Natural killer cell (primary cell): Measurements from ENCODE around the gene MCTP1. TPM values are rescaled to one million over a fixed set of nuclear protein-coding genes. Genes with fewer than 3 reads are reported as not detected.

Source experiments
- ATAC-seq, 3 donors: fragments of 150-1000 bp in 2 of 3; fragments of 200-7000 bp in 1 of 3; cut with Tn5 transposase; 1 replicate in 1 of 3; 2 replicates in 2 of 3; pipeline ENCODE4 v1.10.0; 2021; ENCODE audit warnings: mild to moderate bottlenecking in 2 of 3, moderate library complexity in 2 of 3
- DNase-seq, 2 donors: peaks; one replicate each; pipeline versions ENCODE4 v3.0.0 to v3.0.0-alpha.2; 2013 to 2021; ENCODE audit warnings: mixed read lengths in 1 of 2
- H3K27ac ChIP-seq: one replicate; pipeline ENCODE4 v1.5.1; 2013; ENCODE audit warnings: mild to moderate bottlenecking, low read length
- H3K27me3 ChIP-seq: one replicate; pipeline ENCODE4 v1.6.1; 2013; ENCODE audit warnings: low read length; ENCODE audit not compliant: control insufficient read depth, insufficient read depth
- H3K36me3 ChIP-seq: one replicate; pipeline ENCODE4 v1.6.1; 2013; ENCODE audit warnings: low read length; ENCODE audit not compliant: control insufficient read depth, insufficient read depth
- H3K4me1 ChIP-seq: one replicate; pipeline ENCODE4 v1.6.1; 2013; ENCODE audit warnings: low read length; ENCODE audit not compliant: control insufficient read depth, insufficient read depth
- H3K4me3 ChIP-seq: one replicate; pipeline ENCODE4 v1.5.1; 2013; ENCODE audit warnings: low read length
- H3K9me3 ChIP-seq: one replicate; pipeline ENCODE4 v1.6.1; 2013; ENCODE audit warnings: low read length; ENCODE audit not compliant: control insufficient read depth, insufficient read depth
- H3K27ac Mint-ChIP-seq, 2 donors: one replicate each; pipeline ENCODE4 v1.8.0; 2022; ENCODE audit warnings: mild to moderate bottlenecking in 2 of 2, mixed read lengths in 2 of 2, moderate library complexity in 1 of 2
- H3K27me3 Mint-ChIP-seq, 2 donors: one replicate each; pipeline ENCODE4 v1.8.0; 2022; ENCODE audit warnings: low read depth in 2 of 2, mixed read lengths in 2 of 2
- H3K36me3 Mint-ChIP-seq: one replicate; pipeline ENCODE4 v1.8.0; 2022; ENCODE audit warnings: mixed read lengths
- H3K4me1 Mint-ChIP-seq, 2 donors: one replicate each; pipeline ENCODE4 v1.8.0; 2022; ENCODE audit warnings: mixed read lengths in 2 of 2
- H3K4me3 Mint-ChIP-seq: one replicate; pipeline ENCODE4 v1.8.0; 2022; ENCODE audit warnings: mild to moderate bottlenecking, moderate library complexity, mixed read lengths
- H3K9me3 Mint-ChIP-seq, 2 donors: one replicate each; pipeline ENCODE4 v1.8.0; 2022; ENCODE audit warnings: mixed read lengths in 2 of 2
- CTCF ChIP-seq: fragments of 200-600 bp; IDR thresholded peaks from one replicate; pipeline ENCODE4 v1.8.0; 2022; ENCODE audit warnings: antibody characterized with exemption
- WGBS: methylation state at CpG from one replicate; pipeline ENCODE4 v1.1.7; 2013; ENCODE audit warnings: missing lambda C conversion rate; ENCODE audit not compliant: insufficient coverage; 5-methylcytosine and 5-hydroxymethylcytosine counted together
- intact Hi-C: fragments of 100-400 bp; cut with micrococcal nuclease; formaldehyde crosslinking; loops from one replicate; pipeline ENCODE4 v1.14.2; 2022
- total RNA-seq, 4 donors: library from RNA; stranded (reverse); fragments of 120-200 nt in 1 of 4; gene quantifications; one replicate each; pipeline versions ENCODE4 v1.2.3 to v1.2.4, GENCODE V29; 2013 to 2022

MCTP1 gene
- total RNA-seq, 3 donors from 2014 or later (not counting 1 experiment from before 2014, with no cell fraction given), result 4.7 to 15.1 (median 9.8) TPM

DNA sequence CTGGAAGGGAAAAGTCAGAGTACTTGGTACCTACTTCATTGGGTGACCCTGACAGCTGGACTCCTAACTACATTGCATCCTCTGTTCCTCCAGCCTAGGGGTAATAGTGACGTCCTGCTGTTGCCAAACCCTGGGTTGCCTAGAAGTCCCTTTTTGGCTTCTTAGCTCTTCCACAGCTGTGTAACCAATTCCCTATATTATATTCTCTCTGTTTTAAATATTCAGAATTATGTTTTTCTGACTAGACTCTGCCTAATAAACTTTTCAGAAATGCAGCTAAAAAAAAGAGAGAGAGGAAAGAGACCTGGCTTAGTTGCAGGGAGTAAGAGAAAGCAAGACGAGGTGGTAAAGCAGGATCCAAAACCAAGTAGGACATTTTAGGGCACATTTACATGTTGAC is 28.4 kb downstream of the MCTP1 start:
- ATAC-seq, result no peak

GRCh38 chr5:95252801-95253200 is 32.1 kb downstream of the MCTP1 start:
- Mint-ChIP-seq H3K27me3 (peaks cover 8 to 10% of the 10 kb centered on the region in 2 donors), H3K4me1 (no peaks in the 10 kb centered on the region), H3K27ac (no peak overlapping the region), H3K36me3 (no peaks in the 10 kb centered on the region), H3K4me3 (no peak overlapping the region), H3K9me3 (peaks cover 0 to 2% of the 10 kb centered on the region in 2 donors)
- TF ChIP-seq CTCF, result no peak
- Histone ChIP-seq H3K27me3 (no peaks in the 10 kb centered on the region), H3K4me3 (no peak overlapping the region), H3K36me3 (no peaks in the 10 kb centered on the region), H3K27ac (no peak overlapping the region), H3K9me3 (no peaks in the 10 kb centered on the region), H3K4me1 (no peaks in the 10 kb centered on the region)
- DNase-seq (no peak), ATAC-seq (no peak)
- intact Hi-C loops, result no loop called here

More for the DNA sequence above, 28.4 kb downstream of the MCTP1 start:
- H3K27ac Mint-ChIP-seq, result no peak overlapping the region
- no peaks in the 10 kb centered on the region for H3K9me3 ChIP-seq
- WGBS, result 89% methylated on average over 2 of the region's 2 CpGs
- peaks cover 3 to 16% of the 10 kb centered on the region in 2 donors for H3K27me3 Mint-ChIP-seq
- intact Hi-C loops, result no loop called here
- no peak overlapping the region for H3K27ac ChIP-seq
- no peak for TF ChIP-seq CTCF
- no peaks in the 10 kb centered on the region for H3K27me3 ChIP-seq
- H3K4me3 Mint-ChIP-seq, result no peak overlapping the region
- H3K36me3 ChIP-seq, result no peaks in the 10 kb centered on the region
- no peaks in the 10 kb centered on the region for H3K4me1 ChIP-seq
- no peaks in the 10 kb centered on the region for H3K9me3 Mint-ChIP-seq
- DNase-seq, result no peak
- H3K4me3 ChIP-seq, result no peak overlapping the region
- H3K36me3 Mint-ChIP-seq, result no peaks in the 10 kb centered on the region
- no peaks in the 10 kb centered on the region for H3K4me1 Mint-ChIP-seq

DNA sequence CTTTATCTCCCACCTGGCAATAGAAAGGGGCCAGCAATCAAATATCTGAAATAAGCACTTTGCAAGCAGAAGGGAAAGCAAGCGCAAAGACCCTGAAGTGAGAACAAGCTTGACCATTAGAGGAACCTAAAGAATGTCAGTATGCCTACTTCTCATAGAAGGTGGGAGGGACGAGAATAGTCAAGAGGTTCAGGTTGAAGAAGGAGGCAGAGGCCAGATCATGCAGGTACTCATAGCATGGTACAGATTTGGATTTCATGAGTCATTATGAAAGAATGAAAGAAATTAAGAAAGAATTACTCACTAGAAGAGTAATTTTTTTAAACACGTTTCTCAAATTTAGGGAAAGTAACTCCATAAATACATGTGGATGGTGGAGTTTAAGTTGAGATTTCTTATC is 33.7 kb downstream of the MCTP1 start:
- no peaks in the 10 kb centered on the region for H3K27me3 ChIP-seq
- no peaks in the 10 kb centered on the region for H3K36me3 ChIP-seq
- 84% methylated on average over 2 of the region's 3 CpGs for WGBS
- Mint-ChIP-seq H3K9me3 (peaks cover 0 to 2% of the 10 kb centered on the region in 2 donors), H3K36me3 (no peaks in the 10 kb centered on the region), H3K4me1 (no peaks in the 10 kb centered on the region), H3K4me3 (no peak overlapping the region), H3K27ac (no peak overlapping the region), H3K27me3 (peaks cover 8 to 11% of the 10 kb centered on the region in 2 donors)
- no peaks in the 10 kb centered on the region for H3K9me3 ChIP-seq
- TF ChIP-seq CTCF, result no peak
- H3K4me3 ChIP-seq, result no peak overlapping the region
- DNase-seq, result no peak
- H3K27ac ChIP-seq, result no peak overlapping the region
- H3K4me1 ChIP-seq, result no peaks in the 10 kb centered on the region
- intact Hi-C loops, result no loop called here
- no peak for ATAC-seq

- Mint-ChIP-seq H3K36me3 (no peaks in the 10 kb centered on the region), H3K27me3 (peaks cover 7 to 8% of the 10 kb centered on the region in 2 donors), H3K4me3 (no peak overlapping the region), H3K27ac (no peak overlapping the region), H3K9me3 (peaks cover 0 to 2% of the 10 kb centered on the region in 2 donors), H3K4me1 (no peaks in the 10 kb centered on the region)
- intact Hi-C loops, result no loop called here
- H3K27me3 ChIP-seq, result no peaks in the 10 kb centered on the region
- H3K4me1 ChIP-seq, result no peaks in the 10 kb centered on the region
- no peak for DNase-seq
- H3K36me3 ChIP-seq, result no peaks in the 10 kb centered on the region
- no peak overlapping the region for H3K27ac ChIP-seq
- no peak for TF ChIP-seq CTCF
- no peak overlapping the region for H3K4me3 ChIP-seq
- 90% methylated on average over 8 of the region's 8 CpGs for WGBS
- no peak for ATAC-seq
- no peaks in the 10 kb centered on the region for H3K9me3 ChIP-seq
These were observed 40.4 kb downstream of the MCTP1 start for GRCh38 chr5:95244479-95244878.
